GM12878 (cell line): Measurements from ENCODE around the gene NHSL2. TPM values are rescaled to one million over a fixed set of nuclear protein-coding genes. Genes with fewer than 3 reads are reported as not detected.

Experiments used
- ATAC-seq: fragments of 200-7000 bp; cut with Tn5 transposase; 3 replicates; pipeline ENCODE4 v1.9.1; 2020; ENCODE audit warnings: mild to moderate bottlenecking, moderate library complexity
- BruUV-seq: library from RNA; stranded (reverse); fragments of 400-500 nt; replicated peaks from 2 replicates; lab custom pipeline; 2021; lab: Mats Ljungman, UMichigan
- CTCF ChIA-PET: fragments of 300-600 bp; sonication (Branson Sonifier 250); formaldehyde crosslinking; extraction: SDS; loops from one replicate; lab custom pipeline; 2021; ENCODE audit warnings: inconsistent platforms; lab: Yijun Ruan, JAX
- POLR2A ChIA-PET: fragments of 350-600 bp; formaldehyde crosslinking; extraction: SDS; loops from one replicate; lab custom pipeline; 2021; ENCODE audit warnings: inconsistent platforms; lab: Charles Lee
- RAD21 ChIA-PET: fragments of 300-600 bp; sonication (Branson Sonifier 250); formaldehyde crosslinking; loops from one replicate; lab custom pipeline; 2023; ENCODE audit warnings: antibody characterized with exemption; ENCODE audit not compliant: unreplicated experiment; lab: Charles Lee
- SMC1A ChIA-PET: fragments of 300-600 bp; sonication (Branson Sonifier 250); formaldehyde crosslinking; loops from one replicate; lab custom pipeline; 2023; ENCODE audit not compliant: unreplicated experiment, uncharacterized antibody; lab: Charles Lee
- DNase-seq: peaks from one replicate; pipeline ENCODE4 v3.0.0-alpha.2; 2011; ENCODE audit warnings: low read depth, low spot score
- FAIRE-seq: peaks from 3 replicates; lab custom pipeline; 2011; peaks lifted over from hg19 to GRCh38; lab: Jason Lieb, UNC
- H2AFZ ChIP-seq: 2 replicates; pipeline ENCODE4 v1.6.0; 2011; ENCODE audit warnings: low read depth, low read length, control low read depth; ENCODE audit not compliant: control insufficient read depth
- H3K27ac ChIP-seq: 2 replicates; pipeline ENCODE4 v1.5.1; 2011; ENCODE audit warnings: control low read depth; ENCODE audit not compliant: control insufficient read depth, insufficient read depth
- H3K27me3 ChIP-seq, 2 experiments: replicated peaks in 1 of 2; 2 replicates each; pipeline versions ENCODE4 v1.6.0 to v1.6.1; 2011; ENCODE audit warnings: low read length in 1 of 2; ENCODE audit not compliant: control insufficient read depth in 2 of 2, insufficient read depth in 2 of 2
- H3K36me3 ChIP-seq, 2 experiments: 2 replicates each; pipeline ENCODE4 v1.5.1; 2011; ENCODE audit warnings: low read length in 1 of 2; ENCODE audit not compliant: control insufficient read depth in 2 of 2, insufficient read depth in 2 of 2
- H3K4me1 ChIP-seq: 2 replicates; pipeline ENCODE4 v1.6.1; 2011; ENCODE audit warnings: mild to moderate bottlenecking, low read length, moderate library complexity, mixed read lengths; ENCODE audit not compliant: control insufficient read depth, insufficient read depth
- H3K4me2 ChIP-seq: 2 replicates; pipeline ENCODE4 v1.6.0; 2011; ENCODE audit warnings: control low read depth; ENCODE audit not compliant: control insufficient read depth, insufficient read depth
- H3K4me3 ChIP-seq: fragments of 200-600 bp; sonication (generic); 2 replicates; pipeline ENCODE4 v1.5.1; 2016
- H3K79me2 ChIP-seq: 2 replicates; pipeline ENCODE4 v1.6.0; 2011; ENCODE audit warnings: low read length; ENCODE audit not compliant: control insufficient read depth, insufficient read depth
- H3K9ac ChIP-seq: 2 replicates; pipeline ENCODE4 v1.8.0; 2011; ENCODE audit warnings: low read length, control low read depth, mixed read lengths; ENCODE audit not compliant: control insufficient read depth, insufficient read depth
- H3K9me3 ChIP-seq: replicated peaks from 3 replicates; pipeline ENCODE4 v1.5.1; 2011; ENCODE audit warnings: mild to moderate bottlenecking, low read length; ENCODE audit not compliant: control insufficient read depth, insufficient read depth
- H4K20me1 ChIP-seq: 2 replicates; pipeline ENCODE4 v1.6.0; 2011; ENCODE audit not compliant: control insufficient read depth, insufficient read depth
- ATF2 ChIP-seq: IDR thresholded peaks from 2 replicates; pipeline ENCODE4 v1.6.1; 2012; ENCODE audit warnings: low read length, inconsistent platforms
- BACH1 ChIP-seq: fragments of 450-650 bp; IDR thresholded peaks from 2 replicates; pipeline ENCODE4 v1.6.1; 2017; ENCODE audit warnings: mild to moderate bottlenecking, borderline replicate concordance
- EP300 ChIP-seq, 2 experiments: fragments of 150-350 bp in 1 of 2; IDR thresholded peaks; 2 replicates each; pipeline ENCODE4 v1.6.1; 2011 to 2012; ENCODE audit warnings: low read depth in 2 of 2, low read length in 2 of 2, borderline replicate concordance in 1 of 2, improper control_type of control experiment in 1 of 2, inconsistent platforms in 1 of 2; ENCODE audit not compliant: control insufficient read depth in 1 of 2
- MXI1 ChIP-seq: fragments of 150-350 bp; IDR thresholded peaks from 2 replicates; pipeline ENCODE4 v1.6.1; 2011; ENCODE audit warnings: low read depth, mild to moderate bottlenecking, inconsistent platforms, low read length, improper control_type of control experiment
- NFYA ChIP-seq: IDR thresholded peaks from 2 replicates; pipeline ENCODE4 v1.6.1; 2011; ENCODE audit warnings: low read depth, mild to moderate bottlenecking, low read length, improper control_type of control experiment, borderline replicate concordance
- POLR2AphosphoS2 ChIP-seq: IDR thresholded peaks from 2 replicates; pipeline ENCODE4 v1.6.1; 2011; ENCODE audit warnings: low read depth, mild to moderate bottlenecking, low read length, improper control_type of control experiment, moderate library complexity
- RAD21 ChIP-seq: IDR thresholded peaks from 2 replicates; pipeline ENCODE4 v1.6.1; 2011; ENCODE audit warnings: mild to moderate bottlenecking, low read depth, low read length, moderate library complexity; ENCODE audit not compliant: insufficient read depth
- RAD51 ChIP-seq: fragments of 450-650 bp; IDR thresholded peaks from 2 replicates; pipeline ENCODE4 v1.6.1; 2016; ENCODE audit warnings: moderate library complexity, mild to moderate bottlenecking, inconsistent platforms
- RCOR1 ChIP-seq: conservative IDR thresholded peaks from 2 replicates; pipeline ENCODE4 v1.6.1; 2012; ENCODE audit warnings: low read depth, low read length, improper control_type of control experiment
- SKIL ChIP-seq: fragments of 450-650 bp; IDR thresholded peaks from 2 replicates; pipeline ENCODE4 v1.6.1; 2017; ENCODE audit warnings: mild to moderate bottlenecking, low read depth, inconsistent platforms; ENCODE audit not compliant: poor library complexity, severe bottlenecking
- SREBF2 ChIP-seq: IDR thresholded peaks from 2 replicates; pipeline ENCODE4 v1.6.1; 2012; ENCODE audit warnings: mild to moderate bottlenecking, low read length
- STAT1 ChIP-seq: fragments of 450-650 bp; conservative IDR thresholded peaks from 2 replicates; pipeline ENCODE4 v1.6.1; 2014; ENCODE audit warnings: antibody characterized with exemption, mild to moderate bottlenecking
- WRNIP1 ChIP-seq: IDR thresholded peaks from 2 replicates; pipeline ENCODE4 v1.6.1; 2011; ENCODE audit warnings: low read depth, low read length, improper control_type of control experiment, borderline replicate concordance
- YBX1 ChIP-seq: fragments of 450-650 bp; IDR thresholded peaks from 2 replicates; pipeline ENCODE4 v1.6.1; 2016; ENCODE audit warnings: antibody characterized with exemption
- ZNF24 ChIP-seq: fragments of 450-650 bp; IDR thresholded peaks from 2 replicates; pipeline ENCODE4 v1.6.1; 2017; ENCODE audit warnings: antibody characterized with exemption, mild to moderate bottlenecking
- WGBS: methylation state at CpG from one replicate; pipeline ENCODE4 v1.1.6; 2016; ENCODE audit warnings: low lambda C conversion rate; ENCODE audit not compliant: insufficient replicate concordance, insufficient coverage; ENCODE audit errors: missing lambda C conversion rate; 5-methylcytosine and 5-hydroxymethylcytosine counted together
- in situ Hi-C: fragments of 300-500 bp; cut with MboI; formaldehyde crosslinking; loops from 9 replicates; pipeline ENCODE4 v1.14.3; 2018; ENCODE audit warnings: mixed read lengths
- intact Hi-C: fragments of 100-400 bp; cut with micrococcal nuclease; formaldehyde crosslinking; loops from one replicate; pipeline ENCODE4 v1.14.2; 2022; ENCODE audit not compliant: unreplicated experiment
- polyA plus RNA-seq, 11 experiments: library from polyadenylated mRNA; depleted of rRNA in 4 of 11; unstranded in 6 of 11; stranded (reverse) in 5 of 11; fragments of >200 nt; fragmentation: Nextera tagmentation in 4 of 11; fragmentation: Illumina TruSeq in 1 of 11; extraction: Ambion mirVana in 4 of 11; extraction: Trizol in 1 of 11; gene quantifications; 1 replicate in 1 of 11; 2 replicates in 10 of 11; pipeline versions ENCODE4 v1.2.1 to v1.2.3, GENCODE V29; 2011 to 2016; ENCODE audit warnings: inconsistent platforms in 2 of 11, missing spikeins in 2 of 11, low read depth in 1 of 11
- total RNA-seq, 4 experiments: library from RNA; depleted of rRNA in 3 of 4; stranded (reverse); fragments of >200 nt in 3 of 4; fragmentation: Illumina TruSeq in 1 of 4; extraction: Trizol in 1 of 4; gene quantifications; 2 replicates each; pipeline versions ENCODE4 v1.2.1 to v1.2.3, GENCODE V29; 2013 to 2021
- TF ChIP-seq, protein P1 (sequence below): fragments of 450-650 bp; IDR thresholded peaks from 2 replicates; pipeline ENCODE4 v1.6.1; 2016; ENCODE audit warnings: mild to moderate bottlenecking
- TF ChIP-seq, protein P2 (sequence below): IDR thresholded peaks from 2 replicates; pipeline ENCODE4 v1.6.1; 2011; ENCODE audit warnings: low read depth, low read length, improper control_type of control experiment, borderline replicate concordance
- TF ChIP-seq, protein P3 (sequence below): fragments of 450-650 bp; IDR thresholded peaks from 2 replicates; pipeline ENCODE4 v1.6.1; 2016; ENCODE audit warnings: mild to moderate bottlenecking

Gene NHSL2
- total and polyA plus RNA-seq, 10 of the 15 experiments (the other 5 are each of a cell fraction or from before 2014, with no cell fraction given), result 0.05 to 0.53 (median 0.07) TPM; not detected in 2

GRCh38 chrX:72053508-72053907 is 142.9 kb downstream of the NHSL2 start:
- no peaks in the 10 kb centered on the region for H4K20me1 ChIP-seq
- RAD21 ChIA-PET, result no interaction called here
- TF ChIP-seq RAD21 (no peak), NFYA (no peak), YBX1 (no peak), SKIL (no peak), ZNF24 (no peak), POLR2AphosphoS2 (no peak), STAT1 (no peak), WRNIP1 (no peak), BACH1 (no peak), EP300 (IDR thresholded peaks at IDR 0.05; ENCODE audit: borderline replicate concordance in 1 of 2, control insufficient read depth in 1 of 2, low read depth in 2 of 2, low read length in 2 of 2) (no peak), MXI1 (no peak), RAD51 (no peak), ATF2 (no peak), SREBF2 (no peak), RCOR1 (no peak)
- TF ChIP-seq, protein P1, sequence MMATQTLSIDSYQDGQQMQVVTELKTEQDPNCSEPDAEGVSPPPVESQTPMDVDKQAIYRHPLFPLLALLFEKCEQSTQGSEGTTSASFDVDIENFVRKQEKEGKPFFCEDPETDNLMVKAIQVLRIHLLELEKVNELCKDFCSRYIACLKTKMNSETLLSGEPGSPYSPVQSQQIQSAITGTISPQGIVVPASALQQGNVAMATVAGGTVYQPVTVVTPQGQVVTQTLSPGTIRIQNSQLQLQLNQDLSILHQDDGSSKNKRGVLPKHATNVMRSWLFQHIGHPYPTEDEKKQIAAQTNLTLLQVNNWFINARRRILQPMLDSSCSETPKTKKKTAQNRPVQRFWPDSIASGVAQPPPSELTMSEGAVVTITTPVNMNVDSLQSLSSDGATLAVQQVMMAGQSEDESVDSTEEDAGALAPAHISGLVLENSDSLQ, result no peak
- TF ChIP-seq, protein P2, sequence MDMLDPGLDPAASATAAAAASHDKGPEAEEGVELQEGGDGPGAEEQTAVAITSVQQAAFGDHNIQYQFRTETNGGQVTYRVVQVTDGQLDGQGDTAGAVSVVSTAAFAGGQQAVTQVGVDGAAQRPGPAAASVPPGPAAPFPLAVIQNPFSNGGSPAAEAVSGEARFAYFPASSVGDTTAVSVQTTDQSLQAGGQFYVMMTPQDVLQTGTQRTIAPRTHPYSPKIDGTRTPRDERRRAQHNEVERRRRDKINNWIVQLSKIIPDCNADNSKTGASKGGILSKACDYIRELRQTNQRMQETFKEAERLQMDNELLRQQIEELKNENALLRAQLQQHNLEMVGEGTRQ, result no peak
- TF ChIP-seq, protein P3, sequence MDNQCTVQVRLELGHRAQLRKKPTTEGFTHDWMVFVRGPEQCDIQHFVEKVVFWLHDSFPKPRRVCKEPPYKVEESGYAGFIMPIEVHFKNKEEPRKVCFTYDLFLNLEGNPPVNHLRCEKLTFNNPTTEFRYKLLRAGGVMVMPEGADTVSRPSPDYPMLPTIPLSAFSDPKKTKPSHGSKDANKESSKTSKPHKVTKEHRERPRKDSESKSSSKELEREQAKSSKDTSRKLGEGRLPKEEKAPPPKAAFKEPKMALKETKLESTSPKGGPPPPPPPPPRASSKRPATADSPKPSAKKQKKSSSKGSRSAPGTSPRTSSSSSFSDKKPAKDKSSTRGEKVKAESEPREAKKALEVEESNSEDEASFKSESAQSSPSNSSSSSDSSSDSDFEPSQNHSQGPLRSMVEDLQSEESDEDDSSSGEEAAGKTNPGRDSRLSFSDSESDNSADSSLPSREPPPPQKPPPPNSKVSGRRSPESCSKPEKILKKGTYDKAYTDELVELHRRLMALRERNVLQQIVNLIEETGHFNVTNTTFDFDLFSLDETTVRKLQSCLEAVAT, result no peak

More at GRCh38 chrX:72053508-72053907, 142.9 kb downstream of the NHSL2 start:
- Histone ChIP-seq H3K9ac (no peak overlapping the region), H3K4me1 (no peaks in the 10 kb centered on the region), H3K36me3 (no peaks in the 10 kb centered on the region), H3K79me2 (no peaks in the 10 kb centered on the region), H3K4me2 (no peak overlapping the region), H3K27me3 (peaks cover 3 to 5% of the 10 kb centered on the region in 2 experiments; a peak in 2 of 4 replicates), H2AFZ (no peak overlapping the region), H3K27ac (no peak overlapping the region), H3K4me3 (no peak overlapping the region), H3K9me3 (no peaks in the 10 kb centered on the region)
- DNase-seq (no peak), ATAC-seq (no peak), FAIRE-seq (no peak)
- ChIA-PET SMC1A (no interaction called here), CTCF (no interaction called here), POLR2A (no interaction called here)
- BruUV-seq, result no TSS peak
- in situ Hi-C loops (no loop called here), intact Hi-C loops (no loop called here)
- WGBS, result 23% methylated on average over 5 of the region's 5 CpGs
